OCI-LY7 (cell line): ENCODE measurements around the gene CCDC159. TPM values are rescaled to one million over a fixed set of nuclear protein-coding genes. Genes with fewer than 3 reads are reported as not detected.
A peak's percentile ranks its signal among the peaks of the same experiment; 100 is the strongest.

Source experiments
- BruUV-seq: library from RNA; stranded (reverse); fragments of 400-500 nt; replicated peaks from 2 replicates; lab custom pipeline; 2021; lab: Mats Ljungman, UMichigan
- CTCF ChIA-PET: fragments of 300-600 bp; sonication (Branson Sonifier 250); formaldehyde crosslinking; loops from one replicate; lab custom pipeline; 2022; ENCODE audit warnings: antibody characterized with exemption; ENCODE audit not compliant: unreplicated experiment; lab: Charles Lee
- POLR2A ChIA-PET: fragments of 300-600 bp; sonication (Branson Sonifier 250); formaldehyde crosslinking; loops from one replicate; lab custom pipeline; 2022; ENCODE audit warnings: antibody characterized with exemption; lab: Charles Lee
- DNase-seq: peaks from one replicate; pipeline ENCODE4 v3.0.0-alpha.2; 2015; ENCODE audit warnings: low spot score
- H2AFZ ChIP-seq: fragments of 200-600 bp; sonication (generic), shearing (Covaris generic); 2 replicates; pipeline ENCODE4 v1.6.1; 2014; ENCODE audit warnings: mild to moderate bottlenecking, antibody characterized with exemption, low read length, moderate library complexity
- H3K27ac ChIP-seq: fragments of 200-600 bp; sonication (generic); 2 replicates; pipeline ENCODE4 v1.5.1; 2014; ENCODE audit warnings: mixed run types, low read depth, mild to moderate bottlenecking, moderate library complexity, low read length, inconsistent platforms; ENCODE audit not compliant: poor library complexity, severe bottlenecking
- H3K36me3 ChIP-seq: fragments of 200-600 bp; sonication (generic); 2 replicates; pipeline ENCODE4 v1.6.1; 2014; ENCODE audit warnings: mild to moderate bottlenecking, antibody characterized with exemption, low read length, moderate library complexity, mixed read lengths; ENCODE audit not compliant: insufficient read depth
- H3K4me1 ChIP-seq: fragments of 200-600 bp; sonication (generic); 2 replicates; pipeline ENCODE4 v1.5.1; 2014; ENCODE audit warnings: mild to moderate bottlenecking, low read length; ENCODE audit not compliant: insufficient read depth, poor library complexity, severe bottlenecking
- H3K4me2 ChIP-seq: fragments of 200-600 bp; sonication (generic); 2 replicates; pipeline ENCODE4 v1.6.1; 2014; ENCODE audit warnings: mild to moderate bottlenecking, low read length
- H3K4me3 ChIP-seq: fragments of 200-600 bp; sonication (generic); 2 replicates; pipeline ENCODE4 v1.5.1; 2014; ENCODE audit warnings: mild to moderate bottlenecking, low read depth, low read length; ENCODE audit not compliant: poor library complexity, severe bottlenecking
- H3K79me2 ChIP-seq: fragments of 200-600 bp; sonication (generic); 2 replicates; pipeline ENCODE4 v1.6.1; 2016; ENCODE audit warnings: low read depth, mild to moderate bottlenecking, low read length, moderate library complexity, mixed read lengths; ENCODE audit not compliant: insufficient read depth
- H3K9me2 ChIP-seq: fragments of 200-600 bp; sonication (generic); 2 replicates; pipeline ENCODE4 v1.6.1; 2016; ENCODE audit warnings: mild to moderate bottlenecking, low read length, mixed read lengths; ENCODE audit not compliant: insufficient read depth
- H3K9me3 ChIP-seq: fragments of 200-600 bp; sonication (generic); 2 replicates; pipeline ENCODE4 v1.6.1; 2014; ENCODE audit warnings: mild to moderate bottlenecking, mixed run types, low read length, mixed read lengths
- H4K20me1 ChIP-seq: fragments of 200-600 bp; sonication (generic); 2 replicates; pipeline ENCODE4 v1.6.1; 2014; ENCODE audit warnings: mild to moderate bottlenecking, antibody characterized with exemption, low read length, moderate library complexity, mixed read lengths; ENCODE audit not compliant: insufficient read depth
- CTCF ChIP-seq: fragments of 200-600 bp; sonication (generic); conservative IDR thresholded peaks from 2 replicates; pipeline ENCODE4 v1.5.1; 2014; ENCODE audit warnings: mild to moderate bottlenecking, antibody characterized with exemption, low read length, moderate library complexity, mixed read lengths
- EZH2phosphoT487 ChIP-seq: fragments of 200-600 bp; sonication (generic); IDR thresholded peaks from 2 replicates; pipeline ENCODE4 v1.6.1; 2018; ENCODE audit warnings: low read depth, borderline replicate concordance, mild to moderate bottlenecking, mixed run types, antibody characterized with exemption, low read length, moderate library complexity, mixed read lengths
- intact Hi-C: fragments of 100-400 bp; cut with micrococcal nuclease; formaldehyde crosslinking; loops from one replicate; pipeline ENCODE4 v1.10.0; 2022; ENCODE audit not compliant: unreplicated experiment
- total RNA-seq, 2 experiments: library from RNA; depleted of rRNA in 1 of 2; stranded (reverse); fragments of >200 nt in 1 of 2; shearing (Covaris generic) in 1 of 2; gene quantifications; 2 replicates each; pipeline ENCODE4 v1.2.3, GENCODE V29; 2014 to 2022

CCDC159 gene
- total RNA-seq, 2 experiments from 2014 or later = 13.3 to 18.9 TPM

DNA sequence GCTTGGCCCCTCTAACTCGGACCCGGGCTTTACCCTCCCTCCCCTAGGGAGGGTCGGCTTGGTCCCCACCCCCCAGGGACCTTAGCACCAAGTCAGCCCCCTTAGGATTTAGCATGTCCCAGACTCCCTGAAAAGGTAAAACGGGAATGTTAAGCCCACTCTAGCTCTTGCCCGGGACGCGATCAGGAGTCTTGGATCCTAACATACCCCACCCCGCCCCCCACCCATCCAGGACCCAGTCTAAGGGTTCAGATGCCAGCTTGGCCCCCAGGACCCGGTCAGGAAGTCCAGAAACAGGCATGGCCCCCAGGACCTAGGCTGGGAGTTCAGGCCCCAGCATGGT is 37.4 kb downstream of the CCDC159 start:
- H2AFZ ChIP-seq = peak overlapping the region; percentile 43; the same call in 1 of the 2 replicates
- TF ChIP-seq EZH2phosphoT487 (no peak), CTCF (no peak)
- H3K27ac ChIP-seq = no peak overlapping the region
- peak overlapping the region; percentile 69 for H3K4me2 ChIP-seq
- no peaks in the 10 kb centered on the region for H3K9me2 ChIP-seq
- H3K36me3 ChIP-seq = no peaks in the 10 kb centered on the region
- intact Hi-C loops = no loop called here
- no TSS peak for BruUV-seq
- peak overlapping the region; percentile 47 for H3K4me3 ChIP-seq
- peaks cover 9% of the 10 kb centered on the region; the same call in 1 of the 2 replicates for H3K79me2 ChIP-seq
- peaks cover 49% of the 10 kb centered on the region for H3K4me1 ChIP-seq
- POLR2A ChIA-PET = interaction anchor here (2.2 kb wide), 1 partner anchor 99 kb away, joined by 7 read pairs; no protein-coding TSS in a partner anchor
- no peaks in the 10 kb centered on the region for H4K20me1 ChIP-seq
- no peak for DNase-seq
- CTCF ChIA-PET = no interaction called here
- no peaks in the 10 kb centered on the region for H3K9me3 ChIP-seq

GRCh38 chr19:11384778-11385129 is 38.4 kb downstream of the CCDC159 start:
- ChIA-PET POLR2A (interaction anchor here (0.6 to 2.2 kb wide), 3 partner anchors 85 to 1347 kb away, joined by 3 to 7 read pairs (median 4); no protein-coding TSS in a partner anchor), CTCF (no interaction called here)
- BruUV-seq = no TSS peak
- no peaks in the 10 kb centered on the region for H3K9me2 ChIP-seq
- H3K4me2 ChIP-seq = no peak overlapping the region
- peaks cover 5% of the 10 kb centered on the region; the same call in 1 of the 2 replicates for H3K79me2 ChIP-seq
- H3K36me3 ChIP-seq = no peaks in the 10 kb centered on the region
- no peak overlapping the region for H3K4me3 ChIP-seq
- no peak overlapping the region for H2AFZ ChIP-seq
- H4K20me1 ChIP-seq = no peaks in the 10 kb centered on the region
- TF ChIP-seq CTCF (no peak), EZH2phosphoT487 (no peak)
- intact Hi-C loops = no loop called here
- no peak for DNase-seq
- no peak overlapping the region for H3K27ac ChIP-seq
- peaks cover 49% of the 10 kb centered on the region for H3K4me1 ChIP-seq
- no peaks in the 10 kb centered on the region for H3K9me3 ChIP-seq

DNA sequence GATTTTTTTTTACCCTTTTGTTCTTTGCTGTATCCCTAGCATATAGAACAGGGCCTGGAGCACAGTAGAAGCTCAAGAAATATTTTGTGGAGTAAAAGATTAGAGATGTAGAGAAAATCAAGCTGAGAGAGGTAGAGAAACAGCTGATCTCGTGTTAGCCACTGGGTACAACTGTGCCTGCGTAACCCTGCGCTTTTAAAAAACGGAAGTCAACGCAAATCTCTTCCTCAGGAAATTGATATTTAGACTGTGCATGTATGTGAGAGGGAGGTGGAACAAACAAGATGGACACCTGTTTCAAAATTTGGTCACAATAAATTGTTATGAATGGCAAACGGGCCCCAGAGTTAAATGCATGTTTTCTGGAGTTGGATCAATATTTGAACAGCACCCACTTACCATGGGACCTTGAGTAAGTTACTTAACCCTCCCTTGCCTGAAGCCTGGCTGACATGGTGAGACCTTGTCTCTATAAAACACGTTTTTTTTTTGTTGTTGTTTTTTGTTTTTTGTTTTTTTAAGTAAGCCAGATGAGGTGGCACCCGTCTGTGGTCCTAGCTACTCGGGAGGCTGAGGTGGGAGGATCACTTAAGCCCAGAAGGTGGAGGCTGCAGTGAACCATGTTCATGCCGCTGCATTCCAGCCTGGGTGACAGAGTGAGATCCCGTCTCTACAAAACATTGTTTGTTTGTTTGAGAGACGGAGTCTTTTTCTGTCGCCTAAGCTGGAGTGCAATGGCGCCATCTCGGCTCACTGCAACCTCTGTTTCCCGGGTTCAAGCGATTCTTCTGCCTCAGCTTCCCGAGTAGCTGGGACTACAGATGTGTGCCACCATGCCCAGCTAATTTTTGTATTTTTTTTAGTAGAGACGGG is 41.1 kb downstream of the CCDC159 start:
- Histone ChIP-seq H3K27ac (peak overlapping the region; percentile 56), H3K79me2 (no peaks in the 10 kb centered on the region), H3K9me3 (no peaks in the 10 kb centered on the region), H2AFZ (peak overlapping the region; percentile 91), H3K9me2 (no peaks in the 10 kb centered on the region), H3K4me3 (peak overlapping the region; percentile 23), H3K36me3 (no peaks in the 10 kb centered on the region), H3K4me1 (peaks cover 34% of the 10 kb centered on the region), H3K4me2 (peak overlapping the region; percentile 66), H4K20me1 (no peaks in the 10 kb centered on the region)
- POLR2A ChIA-PET = interaction anchor here (0.6 to 1.3 kb wide), 2 partner anchors 13 to 27 kb away, joined by 3 to 4 read pairs; partner anchors contain the start of gene SWSAP1
- intact Hi-C loops = no loop called here
- peak; percentile 65 for DNase-seq
- CTCF ChIA-PET = no interaction called here
- TF ChIP-seq EZH2phosphoT487 (no peak), CTCF (no peak)
- no TSS peak for BruUV-seq
